ENCODE results near the gene PHLDA2. TPM values are rescaled to one million over a fixed set of nuclear protein-coding genes. Genes with fewer than 3 reads are reported as not detected.

Gene PHLDA2
- total and polyA plus RNA-seq, 9 of the 15 experiments (the other 6 are each of a cell fraction or from before 2014, with no cell fraction given): 0.43 to 42.4 (median 4.7) TPM

DNA sequence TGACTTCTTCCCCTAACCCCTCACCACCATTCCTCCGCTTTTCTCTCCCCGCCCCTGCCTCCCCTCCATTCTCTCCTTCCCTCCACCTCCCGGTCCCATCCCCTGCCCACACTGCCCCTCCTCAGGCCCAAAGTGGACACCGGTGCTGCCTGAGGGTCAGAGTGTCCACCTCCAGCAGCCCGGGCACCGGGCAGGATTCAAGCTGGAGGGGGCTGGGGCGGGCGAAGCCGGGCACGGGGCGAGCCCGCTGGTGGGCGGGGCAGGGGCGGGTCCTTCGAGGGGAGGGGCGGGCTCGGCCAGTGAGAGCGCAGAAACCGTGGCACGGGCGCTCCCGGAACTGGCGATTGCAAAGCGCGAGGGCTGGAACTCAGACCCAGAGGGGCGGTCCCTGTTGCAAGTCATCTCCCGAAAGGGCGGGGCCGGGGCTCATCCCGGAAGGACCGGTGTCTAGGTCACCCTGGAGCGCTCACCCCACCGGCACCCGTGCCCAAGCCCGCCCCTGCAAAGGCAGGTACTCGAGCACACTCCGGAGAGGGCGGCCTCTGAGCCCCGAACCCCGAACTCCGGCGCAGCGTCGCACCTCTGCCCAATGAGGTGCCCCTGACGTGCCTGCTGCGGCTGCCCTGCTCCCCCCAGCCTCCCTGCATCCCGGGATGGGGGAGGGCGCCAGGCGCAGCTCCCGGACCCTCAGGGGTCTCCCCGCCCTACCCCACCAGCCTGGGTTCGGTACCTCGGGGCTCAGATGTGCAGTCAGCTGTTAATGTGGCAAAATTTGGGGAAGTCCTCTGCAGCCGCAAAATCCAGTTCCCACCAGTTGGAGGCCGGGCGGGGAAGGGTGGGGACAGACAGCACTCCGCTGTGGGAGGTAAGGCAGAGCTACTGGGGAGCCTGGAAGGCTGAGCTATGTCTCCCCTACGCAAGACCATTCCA lies 27.1 kb downstream of the PHLDA2 start (continued):
- TF ChIP-seq, protein P1, sequence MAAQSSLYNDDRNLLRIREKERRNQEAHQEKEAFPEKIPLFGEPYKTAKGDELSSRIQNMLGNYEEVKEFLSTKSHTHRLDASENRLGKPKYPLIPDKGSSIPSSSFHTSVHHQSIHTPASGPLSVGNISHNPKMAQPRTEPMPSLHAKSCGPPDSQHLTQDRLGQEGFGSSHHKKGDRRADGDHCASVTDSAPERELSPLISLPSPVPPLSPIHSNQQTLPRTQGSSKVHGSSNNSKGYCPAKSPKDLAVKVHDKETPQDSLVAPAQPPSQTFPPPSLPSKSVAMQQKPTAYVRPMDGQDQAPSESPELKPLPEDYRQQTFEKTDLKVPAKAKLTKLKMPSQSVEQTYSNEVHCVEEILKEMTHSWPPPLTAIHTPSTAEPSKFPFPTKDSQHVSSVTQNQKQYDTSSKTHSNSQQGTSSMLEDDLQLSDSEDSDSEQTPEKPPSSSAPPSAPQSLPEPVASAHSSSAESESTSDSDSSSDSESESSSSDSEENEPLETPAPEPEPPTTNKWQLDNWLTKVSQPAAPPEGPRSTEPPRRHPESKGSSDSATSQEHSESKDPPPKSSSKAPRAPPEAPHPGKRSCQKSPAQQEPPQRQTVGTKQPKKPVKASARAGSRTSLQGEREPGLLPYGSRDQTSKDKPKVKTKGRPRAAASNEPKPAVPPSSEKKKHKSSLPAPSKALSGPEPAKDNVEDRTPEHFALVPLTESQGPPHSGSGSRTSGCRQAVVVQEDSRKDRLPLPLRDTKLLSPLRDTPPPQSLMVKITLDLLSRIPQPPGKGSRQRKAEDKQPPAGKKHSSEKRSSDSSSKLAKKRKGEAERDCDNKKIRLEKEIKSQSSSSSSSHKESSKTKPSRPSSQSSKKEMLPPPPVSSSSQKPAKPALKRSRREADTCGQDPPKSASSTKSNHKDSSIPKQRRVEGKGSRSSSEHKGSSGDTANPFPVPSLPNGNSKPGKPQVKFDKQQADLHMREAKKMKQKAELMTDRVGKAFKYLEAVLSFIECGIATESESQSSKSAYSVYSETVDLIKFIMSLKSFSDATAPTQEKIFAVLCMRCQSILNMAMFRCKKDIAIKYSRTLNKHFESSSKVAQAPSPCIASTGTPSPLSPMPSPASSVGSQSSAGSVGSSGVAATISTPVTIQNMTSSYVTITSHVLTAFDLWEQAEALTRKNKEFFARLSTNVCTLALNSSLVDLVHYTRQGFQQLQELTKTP (IDR thresholded peaks at IDR 0.05; ENCODE audit: low read depth in 1 of 2, partially characterized antibody in 2 of 2): no peak
- TF ChIP-seq DDX20 (tag; IDR thresholded peaks at IDR 0.05; ENCODE audit: low read depth) (no peak), CBFA2T2 (conservative IDR thresholded peaks at IDR 0.05) (no peak), TBL1XR1 (IDR thresholded peaks at IDR 0.05; ENCODE audit: low read length in 2 of 2) (no peak), PRPF4 (IDR thresholded peaks at IDR 0.05; ENCODE audit: insufficient read depth, low read depth, low read length, poor library complexity, severe bottlenecking) (no peak), FOXK2 (conservative IDR thresholded peaks at IDR 0.05 in 1 of 2, IDR thresholded peaks at IDR 0.05 in 1 of 2; ENCODE audit: low read depth in 2 of 2) (0 out of 4 replicates have a peak, but pooled peaks of 1 of the 2 experiments have one; percentile 24), SMAD4 (CRISPR knock-in tag; conservative IDR thresholded peaks at IDR 0.05) (no peak), STAT5B (CRISPR knock-in tag; IDR thresholded peaks at IDR 0.05) (no peak), MAFK (IDR thresholded peaks at IDR 0.05; ENCODE audit: low read length) (no peak; the same call in 1 of the 2 replicates)
- TF ChIP-seq, protein P2, sequence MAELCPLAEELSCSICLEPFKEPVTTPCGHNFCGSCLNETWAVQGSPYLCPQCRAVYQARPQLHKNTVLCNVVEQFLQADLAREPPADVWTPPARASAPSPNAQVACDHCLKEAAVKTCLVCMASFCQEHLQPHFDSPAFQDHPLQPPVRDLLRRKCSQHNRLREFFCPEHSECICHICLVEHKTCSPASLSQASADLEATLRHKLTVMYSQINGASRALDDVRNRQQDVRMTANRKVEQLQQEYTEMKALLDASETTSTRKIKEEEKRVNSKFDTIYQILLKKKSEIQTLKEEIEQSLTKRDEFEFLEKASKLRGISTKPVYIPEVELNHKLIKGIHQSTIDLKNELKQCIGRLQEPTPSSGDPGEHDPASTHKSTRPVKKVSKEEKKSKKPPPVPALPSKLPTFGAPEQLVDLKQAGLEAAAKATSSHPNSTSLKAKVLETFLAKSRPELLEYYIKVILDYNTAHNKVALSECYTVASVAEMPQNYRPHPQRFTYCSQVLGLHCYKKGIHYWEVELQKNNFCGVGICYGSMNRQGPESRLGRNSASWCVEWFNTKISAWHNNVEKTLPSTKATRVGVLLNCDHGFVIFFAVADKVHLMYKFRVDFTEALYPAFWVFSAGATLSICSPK (IDR thresholded peaks at IDR 0.05; ENCODE audit: borderline replicate concordance): no peak
- TF ChIP-seq, protein P3, sequence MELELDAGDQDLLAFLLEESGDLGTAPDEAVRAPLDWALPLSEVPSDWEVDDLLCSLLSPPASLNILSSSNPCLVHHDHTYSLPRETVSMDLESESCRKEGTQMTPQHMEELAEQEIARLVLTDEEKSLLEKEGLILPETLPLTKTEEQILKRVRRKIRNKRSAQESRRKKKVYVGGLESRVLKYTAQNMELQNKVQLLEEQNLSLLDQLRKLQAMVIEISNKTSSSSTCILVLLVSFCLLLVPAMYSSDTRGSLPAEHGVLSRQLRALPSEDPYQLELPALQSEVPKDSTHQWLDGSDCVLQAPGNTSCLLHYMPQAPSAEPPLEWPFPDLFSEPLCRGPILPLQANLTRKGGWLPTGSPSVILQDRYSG (tag; conservative IDR thresholded peaks at IDR 0.05; ENCODE audit: low read depth): no peak
- TF ChIP-seq, protein P4, sequence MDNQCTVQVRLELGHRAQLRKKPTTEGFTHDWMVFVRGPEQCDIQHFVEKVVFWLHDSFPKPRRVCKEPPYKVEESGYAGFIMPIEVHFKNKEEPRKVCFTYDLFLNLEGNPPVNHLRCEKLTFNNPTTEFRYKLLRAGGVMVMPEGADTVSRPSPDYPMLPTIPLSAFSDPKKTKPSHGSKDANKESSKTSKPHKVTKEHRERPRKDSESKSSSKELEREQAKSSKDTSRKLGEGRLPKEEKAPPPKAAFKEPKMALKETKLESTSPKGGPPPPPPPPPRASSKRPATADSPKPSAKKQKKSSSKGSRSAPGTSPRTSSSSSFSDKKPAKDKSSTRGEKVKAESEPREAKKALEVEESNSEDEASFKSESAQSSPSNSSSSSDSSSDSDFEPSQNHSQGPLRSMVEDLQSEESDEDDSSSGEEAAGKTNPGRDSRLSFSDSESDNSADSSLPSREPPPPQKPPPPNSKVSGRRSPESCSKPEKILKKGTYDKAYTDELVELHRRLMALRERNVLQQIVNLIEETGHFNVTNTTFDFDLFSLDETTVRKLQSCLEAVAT (IDR thresholded peaks at IDR 0.05): peak; percentile 14 to 51; a peak in 1 of 4 replicates

All from K562 (cell line).